ENCODE data around the gene PRPF6.
"Not testable (repeated sequence)": the region's sequence is repeated elsewhere in the genome, so short reads cannot be mapped to it uniquely, and the experiment has no call there.

Gene PRPF6

GRCh38 chr20:63980317-63980805, 571 bp upstream of the PRPF6 start:
- in situ Hi-C loops (cut with HindIII; ENCODE audit: low pct_ligation_motif_present, low pct_unique_long_range_greater_than_20kb, low sequenced_read_pairs) = no loop called here
- DNase-seq = no peak

GRCh38 chr20:63982937-63983336, 2.0 kb downstream of the PRPF6 start:
- in situ Hi-C loops (cut with HindIII; ENCODE audit: low pct_ligation_motif_present, low pct_unique_long_range_greater_than_20kb, low sequenced_read_pairs) = no loop called here
- DNase-seq = no peak

GRCh38 chr20:64000906-64001305, 20.0 kb downstream of the PRPF6 start:
- no peak for DNase-seq
- in situ Hi-C loops (cut with HindIII; ENCODE audit: low pct_ligation_motif_present, low pct_unique_long_range_greater_than_20kb, low sequenced_read_pairs) = no loop called here

- DNase-seq = no peak
- in situ Hi-C loops (cut with HindIII; ENCODE audit: low pct_ligation_motif_present, low pct_unique_long_range_greater_than_20kb, low sequenced_read_pairs) = no loop called here
Measured at GRCh38 chr20:64001607-64002011, 20.7 kb downstream of the PRPF6 start.

- no peak for DNase-seq
Measured at GRCh38 chr20:64003960-64004725, 23.2 kb downstream of the PRPF6 start.

GRCh38 chr20:64005394-64005793, 24.5 kb downstream of the PRPF6 start:
- in situ Hi-C loops (cut with HindIII; ENCODE audit: low pct_ligation_motif_present, low pct_unique_long_range_greater_than_20kb, low sequenced_read_pairs) = no loop called here
- no peak for DNase-seq

More at GRCh38 chr20:64003960-64004725, 23.2 kb downstream of the PRPF6 start:
- in situ Hi-C loops (cut with HindIII; ENCODE audit: low pct_ligation_motif_present, low pct_unique_long_range_greater_than_20kb, low sequenced_read_pairs) = no loop called here

- DNase-seq = no peak
- in situ Hi-C loops (cut with HindIII; ENCODE audit: low pct_ligation_motif_present, low pct_unique_long_range_greater_than_20kb, low sequenced_read_pairs) = no loop called here
Measured at GRCh38 chr20:64006490-64006889, 25.6 kb downstream of the PRPF6 start.

- no peak for DNase-seq
- in situ Hi-C loops (cut with HindIII; ENCODE audit: low pct_ligation_motif_present, low pct_unique_long_range_greater_than_20kb, low sequenced_read_pairs) = no loop called here
Measured at GRCh38 chr20:64006902-64007301, 26.0 kb downstream of the PRPF6 start.

GRCh38 chr20:64009811-64010387, 29.0 kb downstream of the PRPF6 start:
- in situ Hi-C loops (cut with HindIII; ENCODE audit: low pct_ligation_motif_present, low pct_unique_long_range_greater_than_20kb, low sequenced_read_pairs) = no loop called here
- DNase-seq = no peak

- no peak for DNase-seq
- in situ Hi-C loops (cut with HindIII; ENCODE audit: low pct_ligation_motif_present, low pct_unique_long_range_greater_than_20kb, low sequenced_read_pairs) = no loop called here
Measured at GRCh38 chr20:64010711-64011237, 29.8 kb downstream of the PRPF6 start.

- no peak for DNase-seq
- in situ Hi-C loops (cut with HindIII; ENCODE audit: low pct_ligation_motif_present, low pct_unique_long_range_greater_than_20kb, low sequenced_read_pairs) = no loop called here
Measured at GRCh38 chr20:64011366-64011779, 30.4 kb downstream of the PRPF6 start.

- DNase-seq; in situ Hi-C loops (cut with HindIII; ENCODE audit: low pct_ligation_motif_present, low pct_unique_long_range_greater_than_20kb, low sequenced_read_pairs): not testable (repeated sequence)
Measured at GRCh38 chr20:64012385-64013154, 31.6 kb downstream of the PRPF6 start.

- in situ Hi-C loops (cut with HindIII; ENCODE audit: low pct_ligation_motif_present, low pct_unique_long_range_greater_than_20kb, low sequenced_read_pairs) = no loop called here
- DNase-seq = no peak
Measured at GRCh38 chr20:64015635-64016034, 34.7 kb downstream of the PRPF6 start.

GRCh38 chr20:64021124-64021975, 40.4 kb downstream of the PRPF6 start:
- no peak for DNase-seq
- in situ Hi-C loops (cut with HindIII; ENCODE audit: low pct_ligation_motif_present, low pct_unique_long_range_greater_than_20kb, low sequenced_read_pairs) = no loop called here

GRCh38 chr20:64022671-64023360, 41.9 kb downstream of the PRPF6 start:
- in situ Hi-C loops (cut with HindIII; ENCODE audit: low pct_ligation_motif_present, low pct_unique_long_range_greater_than_20kb, low sequenced_read_pairs) = no loop called here
- no peak for DNase-seq

GRCh38 chr20:64023361-64024140, 42.6 kb downstream of the PRPF6 start:
- in situ Hi-C loops (cut with HindIII; ENCODE audit: low pct_ligation_motif_present, low pct_unique_long_range_greater_than_20kb, low sequenced_read_pairs) = no loop called here
- DNase-seq = no peak

All from ACHN (cell line).